CD4-positive, alpha-beta T cell (primary cell): ENCODE results near the gene SEMA3D. TPM values are rescaled to one million over a fixed set of nuclear protein-coding genes. Genes with fewer than 3 reads are reported as not detected.

Experiments used
- ATAC-seq: fragments of 200-7000 bp; cut with Tn5 transposase; one replicate; pipeline ENCODE4 v1.10.0; 2022; ENCODE audit warnings: mild to moderate bottlenecking; ENCODE audit not compliant: poor library complexity
- CTCF ChIA-PET: fragments of 350-600 bp; sonication (Branson Sonifier 250); formaldehyde crosslinking; loops from one replicate; lab custom pipeline; 2021; ENCODE audit warnings: antibody characterized with exemption, inconsistent platforms; lab: Charles Lee
- POLR2A ChIA-PET: fragments of 350-600 bp; sonication (Branson Sonifier 250); formaldehyde crosslinking; loops from one replicate; lab custom pipeline; 2021; ENCODE audit warnings: antibody characterized with exemption, inconsistent platforms; lab: Charles Lee
- DNase-seq, 14 experiments: peaks; one replicate each; pipeline ENCODE4 v3.0.0-alpha.2; 2013 to 2020; ENCODE audit warnings: mixed read lengths in 2 of 14
- H3K27ac ChIP-seq, 2 donors: one replicate each; pipeline versions ENCODE4 v1.5.1 to v1.7.0; 2013; ENCODE audit warnings: low read length in 2 of 2, low read depth in 1 of 2, mild to moderate bottlenecking in 1 of 2
- H3K27me3 ChIP-seq, 2 experiments: 1 replicate in 1 of 2; 2 replicates in 1 of 2; pipeline versions ENCODE4 v1.6.1 to v1.7.0; 2013; ENCODE audit warnings: low read length in 2 of 2, control low read depth in 1 of 2, mild to moderate bottlenecking in 1 of 2, moderate library complexity in 1 of 2; ENCODE audit not compliant: insufficient read depth in 2 of 2, control insufficient read depth in 1 of 2
- H3K36me3 ChIP-seq: one replicate; pipeline ENCODE4 v1.6.1; 2013; ENCODE audit warnings: low read length, control low read depth; ENCODE audit not compliant: insufficient read depth
- H3K4me1 ChIP-seq: one replicate; pipeline ENCODE4 v1.6.1; 2013; ENCODE audit warnings: low read length, control low read depth; ENCODE audit not compliant: insufficient read depth
- H3K4me3 ChIP-seq: one replicate; pipeline ENCODE4 v1.5.1; 2013; ENCODE audit warnings: mild to moderate bottlenecking, low read length, moderate library complexity
- H3K9me3 ChIP-seq, 2 experiments: 1 replicate in 1 of 2; 2 replicates in 1 of 2; pipeline versions ENCODE4 v1.6.1 to v1.7.0; 2013; ENCODE audit warnings: low read length in 2 of 2, mild to moderate bottlenecking in 2 of 2, control low read depth in 1 of 2, moderate library complexity in 1 of 2; ENCODE audit not compliant: control insufficient read depth in 1 of 2, insufficient read depth in 1 of 2
- H3K27ac Mint-ChIP-seq: one replicate; pipeline ENCODE4 v1.8.0; 2020; ENCODE audit warnings: mixed read lengths
- H3K27me3 Mint-ChIP-seq: one replicate; pipeline ENCODE4 v1.8.0; 2021; ENCODE audit warnings: mixed read lengths
- H3K36me3 Mint-ChIP-seq: one replicate; pipeline ENCODE4 v1.8.0; 2021; ENCODE audit warnings: low read depth, mixed read lengths
- H3K4me1 Mint-ChIP-seq: one replicate; pipeline ENCODE4 v1.8.0; 2021; ENCODE audit warnings: low read depth, mixed read lengths
- H3K4me3 Mint-ChIP-seq: one replicate; pipeline ENCODE4 v1.8.0; 2020; ENCODE audit warnings: mild to moderate bottlenecking, mixed read lengths
- H3K9me3 Mint-ChIP-seq: one replicate; pipeline ENCODE4 v1.8.0; 2020; ENCODE audit warnings: mixed read lengths
- CTCF ChIP-seq: fragments of 200-600 bp; IDR thresholded peaks from one replicate; pipeline ENCODE4 v1.8.0; 2022; ENCODE audit warnings: antibody characterized with exemption, mild to moderate bottlenecking
- intact Hi-C, 2 experiments: fragments of 100-400 bp; cut with DNase I in 1 of 2; cut with micrococcal nuclease in 1 of 2; formaldehyde crosslinking; loops; one replicate each; pipeline versions ENCODE4 v1.15.1 to v1.9.0; 2023 to 2025; cut with DNase I, micrococcal nuclease
- total RNA-seq, 174 experiments: library from RNA in 2 of 174; stranded (reverse) in 2 of 174; gene quantifications; one replicate each; pipeline ENCODE4 v1.2.3 and lab custom pipeline; 2021 to 2026

The SEMA3D gene
- total RNA-seq, 2 experiments from 2014 or later = not detected

- Histone ChIP-seq H3K4me1 (no peaks in the 10 kb centered on the region), H3K9me3 (no peaks in the 10 kb centered on the region), H3K36me3 (no peaks in the 10 kb centered on the region), H3K27ac (no peak overlapping the region), H3K27me3 (no peaks in the 10 kb centered on the region), H3K4me3 (no peak overlapping the region)
- H3K27ac Mint-ChIP-seq = no peak overlapping the region
- no peak overlapping the region for H3K4me3 Mint-ChIP-seq
- CTCF ChIA-PET = no interaction called here
- no peaks in the 10 kb centered on the region for H3K36me3 Mint-ChIP-seq
- intact Hi-C loops = no loop called here
- no peaks in the 10 kb centered on the region for H3K27me3 Mint-ChIP-seq
- no peaks in the 10 kb centered on the region for H3K9me3 Mint-ChIP-seq
- no peak for TF ChIP-seq CTCF
- H3K4me1 Mint-ChIP-seq = no peaks in the 10 kb centered on the region
- ATAC-seq (no peak), DNase-seq (no peak)
- POLR2A ChIA-PET = no interaction called here
These were observed 37.3 kb upstream of the SEMA3D start for GRCh38 chr7:85224171-85224570.

GRCh38 chr7:85222522-85222921 is 35.7 kb upstream of the SEMA3D start:
- Mint-ChIP-seq H3K4me1 (no peaks in the 10 kb centered on the region), H3K9me3 (no peaks in the 10 kb centered on the region), H3K4me3 (no peak overlapping the region), H3K27ac (no peak overlapping the region), H3K36me3 (no peaks in the 10 kb centered on the region), H3K27me3 (no peaks in the 10 kb centered on the region)
- no peak overlapping the region for H3K27ac ChIP-seq
- CTCF ChIA-PET = no interaction called here
- intact Hi-C loops = no loop called here
- TF ChIP-seq CTCF = no peak
- H3K4me3 ChIP-seq = no peak overlapping the region
- ATAC-seq (no peak), DNase-seq (no peak)
- H3K27me3 ChIP-seq = no peaks in the 10 kb centered on the region
- no peaks in the 10 kb centered on the region for H3K4me1 ChIP-seq
- POLR2A ChIA-PET = no interaction called here
- no peaks in the 10 kb centered on the region for H3K9me3 ChIP-seq
- no peaks in the 10 kb centered on the region for H3K36me3 ChIP-seq

GRCh38 chr7:85221796-85222195 is 34.9 kb upstream of the SEMA3D start:
- ATAC-seq (no peak), DNase-seq (no peak)
- CTCF ChIA-PET = no interaction called here
- no peaks in the 10 kb centered on the region for H3K4me1 Mint-ChIP-seq
- no peak overlapping the region for H3K27ac ChIP-seq
- H3K27ac Mint-ChIP-seq = no peak overlapping the region
- POLR2A ChIA-PET = no interaction called here
- no peaks in the 10 kb centered on the region for H3K27me3 Mint-ChIP-seq
- H3K36me3 ChIP-seq = no peaks in the 10 kb centered on the region
- H3K36me3 Mint-ChIP-seq = no peaks in the 10 kb centered on the region
- no peaks in the 10 kb centered on the region for H3K9me3 ChIP-seq
- H3K4me1 ChIP-seq = no peaks in the 10 kb centered on the region
- H3K4me3 Mint-ChIP-seq = no peak overlapping the region
- H3K4me3 ChIP-seq = no peak overlapping the region
- H3K27me3 ChIP-seq = no peaks in the 10 kb centered on the region
- intact Hi-C loops = no loop called here
- H3K9me3 Mint-ChIP-seq = no peaks in the 10 kb centered on the region
- no peak for TF ChIP-seq CTCF
